Naive B cell (primary cell): ENCODE data around the gene LCK. TPM values are rescaled to one million over a fixed set of nuclear protein-coding genes. Genes with fewer than 3 reads are reported as not detected.

Experiments
- ATAC-seq, 2 donors: fragments of 150-1000 bp; cut with Tn5 transposase; 2 replicates each; pipeline ENCODE4 v1.10.0; 2021; ENCODE audit warnings: low read depth in 2 of 2, mild to moderate bottlenecking in 2 of 2, moderate library complexity in 2 of 2
- DNase-seq: peaks from one replicate; pipeline ENCODE4 v3.0.0; 2022
- H3K27ac Mint-ChIP-seq, 6 donors: one replicate each; pipeline ENCODE4 v1.8.0; 2020 to 2022; ENCODE audit warnings: mild to moderate bottlenecking in 6 of 6, mixed read lengths in 6 of 6, moderate library complexity in 5 of 6, inconsistent platforms in 2 of 6
- H3K27me3 Mint-ChIP-seq, 3 donors: one replicate each; pipeline ENCODE4 v1.8.0; 2021 to 2022; ENCODE audit warnings: mixed read lengths in 3 of 3, mild to moderate bottlenecking in 1 of 3
- H3K36me3 Mint-ChIP-seq, 2 donors: one replicate each; pipeline ENCODE4 v1.8.0; 2020 to 2022; ENCODE audit warnings: mixed read lengths in 2 of 2, inconsistent platforms in 1 of 2, mild to moderate bottlenecking in 1 of 2
- H3K4me1 Mint-ChIP-seq, 3 donors: one replicate each; pipeline ENCODE4 v1.8.0; 2020 to 2022; ENCODE audit warnings: mixed read lengths in 3 of 3, inconsistent platforms in 1 of 3, mild to moderate bottlenecking in 1 of 3, moderate library complexity in 1 of 3
- H3K4me3 Mint-ChIP-seq, 8 donors: one replicate each; pipeline ENCODE4 v1.8.0; 2020 to 2022; ENCODE audit warnings: mild to moderate bottlenecking in 8 of 8, mixed read lengths in 8 of 8, moderate library complexity in 8 of 8, inconsistent platforms in 2 of 8
- H3K9me3 Mint-ChIP-seq, 7 donors: one replicate each; pipeline ENCODE4 v1.8.0; 2020 to 2022; ENCODE audit warnings: mixed read lengths in 7 of 7, mild to moderate bottlenecking in 5 of 7, inconsistent platforms in 2 of 7, moderate library complexity in 1 of 7
- polyA plus RNA-seq, 6 donors: library from polyadenylated mRNA; unstranded; fragments of 300-500 nt; fragmentation: Illumina TruSeq; gene quantifications; one replicate each; pipeline ENCODE4 v1.2.3, GENCODE V29; 2021; ENCODE audit warnings: low read depth in 6 of 6

Gene LCK
- polyA plus RNA-seq, 6 donors from 2014 or later, result 57.7 to 124 (median 61.1) TPM

GRCh38 chr1:32223683-32224082 is 27.4 kb upstream of the LCK start:
- DNase-seq (no peak), ATAC-seq (no peak)
- H3K4me3 Mint-ChIP-seq, result peak overlapping the region; percentile 60 to 99 (median 98)
- H3K4me1 Mint-ChIP-seq, result peaks cover 34 to 55% (median 47%) of the 10 kb centered on the region in 3 donors
- no peaks in the 10 kb centered on the region for H3K9me3 Mint-ChIP-seq
- H3K27ac Mint-ChIP-seq, result peak overlapping the region; percentile 54 to 99 (median 85)
- peaks cover 4 to 12% of the 10 kb centered on the region in 2 donors for H3K36me3 Mint-ChIP-seq
- H3K27me3 Mint-ChIP-seq, result no peaks in the 10 kb centered on the region

GRCh38 chr1:32224285-32224684 is 26.8 kb upstream of the LCK start:
- Mint-ChIP-seq H3K36me3 (peaks cover 4 to 16% of the 10 kb centered on the region in 2 donors), H3K27ac (peak overlapping the region in 5 of 6 donors; percentile 66 to 97 (median 75)), H3K27me3 (no peaks in the 10 kb centered on the region), H3K4me1 (peaks cover 34 to 55% (median 47%) of the 10 kb centered on the region in 3 donors), H3K9me3 (no peaks in the 10 kb centered on the region), H3K4me3 (peak overlapping the region; percentile 60 to 99 (median 98))
- DNase-seq, result no peak
- ATAC-seq, result no peak

GRCh38 chr1:32228771-32229170 is 22.3 kb upstream of the LCK start:
- Mint-ChIP-seq H3K27ac (peak overlapping the region in 2 of 6 donors; percentile 23 to 78), H3K27me3 (no peaks in the 10 kb centered on the region), H3K4me3 (peak overlapping the region in 1 of 8 donors; percentile 18), H3K4me1 (peaks cover 12 to 18% (median 15%) of the 10 kb centered on the region in 3 donors), H3K9me3 (no peaks in the 10 kb centered on the region), H3K36me3 (peaks cover 4 to 26% of the 10 kb centered on the region in 2 donors)
- DNase-seq, result no peak
- ATAC-seq, result no peak

GRCh38 chr1:32231843-32232432 is 19.1 kb upstream of the LCK start:
- peak overlapping the region in 3 of 6 donors; percentile 16 to 52 (median 29) for H3K27ac Mint-ChIP-seq
- no peak for ATAC-seq
- H3K4me3 Mint-ChIP-seq, result peak overlapping the region in 1 of 8 donors; percentile 3
- no peak for DNase-seq
- no peaks in the 10 kb centered on the region for H3K27me3 Mint-ChIP-seq
- H3K9me3 Mint-ChIP-seq, result no peaks in the 10 kb centered on the region
- peaks cover 6 to 10% (median 8%) of the 10 kb centered on the region in 3 donors for H3K4me1 Mint-ChIP-seq
- peaks cover 0 to 26% of the 10 kb centered on the region in 2 donors for H3K36me3 Mint-ChIP-seq

GRCh38 chr1:32232558-32233304 is 18.3 kb upstream of the LCK start:
- ATAC-seq, result no peak
- peaks cover 0 to 23% of the 10 kb centered on the region in 2 donors for H3K36me3 Mint-ChIP-seq
- peak overlapping the region in 3 of 6 donors; percentile 8 to 52 (median 47) for H3K27ac Mint-ChIP-seq
- H3K27me3 Mint-ChIP-seq, result no peaks in the 10 kb centered on the region
- H3K4me3 Mint-ChIP-seq, result peak overlapping the region in 1 of 8 donors; percentile 3
- no peak for DNase-seq
- H3K4me1 Mint-ChIP-seq, result peaks cover 3 to 5% (median 4%) of the 10 kb centered on the region in 3 donors
- no peaks in the 10 kb centered on the region for H3K9me3 Mint-ChIP-seq

DNA sequence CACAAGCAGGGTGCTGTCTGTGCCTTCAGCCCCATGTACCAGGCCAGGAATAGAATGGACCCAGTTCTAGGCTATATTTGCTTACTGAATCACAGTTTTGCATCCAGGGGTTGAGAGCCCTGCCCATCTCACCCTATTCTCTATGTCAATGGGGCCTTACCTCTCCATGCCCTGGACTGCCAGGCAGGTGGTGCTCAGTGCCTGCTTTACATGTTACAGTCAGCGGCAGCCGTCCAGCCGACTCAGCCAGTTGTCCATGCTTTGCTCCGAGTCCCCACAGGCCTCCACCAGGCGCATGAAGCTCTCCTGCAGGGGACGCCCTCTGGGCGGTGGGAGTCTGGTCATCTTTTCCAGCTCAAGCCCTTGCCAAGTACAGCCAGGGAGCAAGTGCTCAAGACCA is 16.3 kb upstream of the LCK start:
- H3K36me3 Mint-ChIP-seq, result peaks cover 0 to 10% of the 10 kb centered on the region in 2 donors
- ATAC-seq (no peak), DNase-seq (no peak)
- no peaks in the 10 kb centered on the region for H3K9me3 Mint-ChIP-seq
- peak overlapping the region in 1 of 8 donors; percentile 52 for H3K4me3 Mint-ChIP-seq
- peak overlapping the region in 2 of 6 donors; percentile 54 to 59 for H3K27ac Mint-ChIP-seq
- no peaks in the 10 kb centered on the region for H3K27me3 Mint-ChIP-seq
- peaks cover 0 to 4% (median 0%) of the 10 kb centered on the region in 3 donors for H3K4me1 Mint-ChIP-seq

GRCh38 chr1:32239337-32239736 is 11.7 kb upstream of the LCK start:
- Mint-ChIP-seq H3K4me3 (peak overlapping the region; percentile 56 to 95 (median 91)), H3K27me3 (no peaks in the 10 kb centered on the region), H3K4me1 (peaks cover 14 to 27% (median 19%) of the 10 kb centered on the region in 3 donors), H3K36me3 (no peaks in the 10 kb centered on the region), H3K27ac (peak overlapping the region in 1 of 6 donors; percentile 66), H3K9me3 (no peaks in the 10 kb centered on the region)
- no peak for ATAC-seq
- no peak for DNase-seq

DNA sequence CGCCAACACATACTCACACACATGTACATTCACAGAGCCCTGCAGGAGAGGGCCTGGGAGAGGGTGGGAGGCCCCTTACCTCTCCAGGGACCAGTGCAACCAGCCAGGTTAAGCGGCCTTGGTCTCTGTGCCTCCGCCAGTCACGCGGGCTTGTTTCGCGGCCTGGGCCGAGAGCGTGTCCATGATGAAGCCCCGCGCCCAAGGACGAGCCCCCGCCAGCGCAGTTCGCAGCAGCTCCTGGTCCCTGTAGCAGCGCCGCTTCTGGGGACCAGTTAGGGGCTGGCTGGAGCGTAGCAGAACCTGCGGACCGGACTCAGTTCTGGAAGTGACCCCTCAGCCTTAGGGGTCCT is 11.3 kb upstream of the LCK start:
- Mint-ChIP-seq H3K9me3 (no peaks in the 10 kb centered on the region), H3K27me3 (no peaks in the 10 kb centered on the region), H3K36me3 (no peaks in the 10 kb centered on the region), H3K4me1 (peaks cover 14 to 27% (median 19%) of the 10 kb centered on the region in 3 donors), H3K4me3 (peak overlapping the region; percentile 54 to 95 (median 92)), H3K27ac (peak overlapping the region in 3 of 6 donors; percentile 32 to 89 (median 44))
- ATAC-seq (no peak), DNase-seq (no peak)

GRCh38 chr1:32240140-32240951 is 10.7 kb upstream of the LCK start:
- Mint-ChIP-seq H3K27me3 (no peaks in the 10 kb centered on the region), H3K4me1 (peaks cover 14 to 27% (median 20%) of the 10 kb centered on the region in 3 donors), H3K36me3 (no peaks in the 10 kb centered on the region), H3K27ac (peak overlapping the region in 5 of 6 donors; percentile 44 to 89 (median 81)), H3K9me3 (no peaks in the 10 kb centered on the region), H3K4me3 (peak overlapping the region; percentile 89 to 95 (median 93))
- DNase-seq, result peak; percentile 42
- ATAC-seq, result peak; percentile 73 to 78

DNA sequence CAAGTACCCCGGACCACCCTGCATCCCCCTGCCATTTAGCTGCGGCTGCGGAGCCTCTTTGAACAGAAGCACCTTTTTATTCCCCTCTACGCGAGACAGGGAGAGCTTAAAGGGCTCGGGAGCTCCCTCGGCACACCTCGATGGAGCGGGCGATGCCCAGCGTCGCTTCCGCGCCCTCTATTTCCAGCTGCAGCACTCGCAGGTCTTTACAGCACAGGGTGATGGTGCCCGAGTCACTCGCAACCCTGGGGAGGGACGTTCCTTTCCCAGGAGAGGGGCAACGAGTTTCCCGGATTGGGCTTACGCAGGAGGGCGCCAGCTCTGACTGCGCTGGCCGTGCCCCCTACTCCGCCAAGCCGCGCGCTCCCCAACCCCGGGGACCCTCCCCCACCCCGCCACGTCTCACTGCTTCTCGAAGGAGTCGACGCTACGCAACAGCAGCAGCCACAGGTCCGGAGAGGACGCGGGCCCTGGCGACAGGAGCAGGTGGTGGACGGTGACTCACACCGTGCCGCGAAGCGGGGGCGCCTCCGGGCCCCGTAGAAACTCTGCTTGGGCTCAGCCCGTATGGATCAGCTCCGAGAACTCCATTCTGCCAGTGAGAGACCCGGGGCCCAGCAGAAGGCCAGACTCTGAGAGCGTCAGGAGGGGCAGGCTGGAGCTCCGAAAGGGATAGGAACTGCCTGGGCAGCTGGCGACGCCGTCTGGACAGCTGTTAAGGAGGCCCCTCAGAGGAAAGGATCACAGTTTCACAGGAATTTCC is 9.9 kb upstream of the LCK start:
- ATAC-seq, result peak; percentile 68 to 71
- no peaks in the 10 kb centered on the region for H3K9me3 Mint-ChIP-seq
- no peaks in the 10 kb centered on the region for H3K36me3 Mint-ChIP-seq

DNA sequence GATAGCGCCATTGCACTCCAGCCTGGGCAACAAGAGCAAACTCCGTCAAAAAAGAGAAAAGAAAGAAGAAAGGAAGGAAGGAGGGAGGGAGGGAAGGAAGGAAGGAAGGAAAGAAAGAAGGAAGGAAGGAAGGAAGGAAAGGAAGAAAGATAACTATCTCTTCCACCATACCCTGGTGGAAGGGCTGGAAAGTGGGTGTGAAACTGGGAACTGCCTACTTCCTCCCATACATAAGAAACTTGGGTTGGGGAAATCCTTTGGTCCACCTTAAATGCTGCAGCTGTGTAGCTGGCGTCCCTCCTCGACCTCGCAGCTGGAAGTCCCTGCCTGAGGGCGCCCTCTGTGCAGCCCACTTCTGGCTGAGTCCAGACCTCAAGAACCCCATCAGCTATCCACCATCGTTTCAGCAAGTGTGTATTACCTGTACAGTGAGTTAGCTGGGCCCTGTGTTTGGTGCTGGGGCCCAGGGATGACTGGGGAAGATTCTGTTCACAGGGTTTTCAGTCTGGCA is 8.7 kb upstream of the LCK start:
- peak overlapping the region in 7 of 8 donors; percentile 26 to 95 (median 92) for H3K4me3 Mint-ChIP-seq
- DNase-seq, result no peak
- H3K27ac Mint-ChIP-seq, result peak overlapping the region in 2 of 6 donors; percentile 47 to 79
- no peaks in the 10 kb centered on the region for H3K36me3 Mint-ChIP-seq
- H3K9me3 Mint-ChIP-seq, result no peaks in the 10 kb centered on the region
- H3K27me3 Mint-ChIP-seq, result no peaks in the 10 kb centered on the region
- ATAC-seq, result no peak
- peaks cover 27 to 47% (median 40%) of the 10 kb centered on the region in 3 donors for H3K4me1 Mint-ChIP-seq

More for the DNA sequence above, 9.9 kb upstream of the LCK start:
- peak overlapping the region; percentile 89 to 95 (median 93) for H3K4me3 Mint-ChIP-seq
- H3K4me1 Mint-ChIP-seq, result peaks cover 16 to 35% (median 28%) of the 10 kb centered on the region in 3 donors
- DNase-seq, result no peak
- H3K27ac Mint-ChIP-seq, result peak overlapping the region in 5 of 6 donors; percentile 44 to 90 (median 87)
- H3K27me3 Mint-ChIP-seq, result no peaks in the 10 kb centered on the region

DNA sequence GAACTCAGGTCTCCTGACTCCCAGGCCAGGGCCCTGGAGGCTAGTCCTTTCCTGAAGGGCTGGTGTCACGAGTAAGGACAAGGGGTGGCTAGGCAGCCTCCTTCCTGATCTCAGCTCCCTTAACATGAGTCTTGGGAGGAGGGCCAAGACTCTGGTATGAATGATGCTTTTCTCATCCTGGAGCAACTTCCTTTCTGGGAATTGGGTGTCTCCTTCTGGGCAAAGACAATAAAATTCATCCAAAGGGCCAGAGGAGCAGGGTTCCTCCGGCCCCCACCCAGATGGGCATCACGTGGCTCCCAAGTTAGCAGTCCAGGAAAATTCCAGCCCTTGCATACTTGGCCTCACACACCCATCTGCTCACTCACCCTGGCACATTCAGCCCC is 4.2 kb upstream of the LCK start, which contains the start of gene FAM167B:
TSS of gene FAM167B (plus strand) at position 335 of the 386 bp plus-strand sequence. CDS start 200 bp downstream, outside the sequence.
- Mint-ChIP-seq H3K9me3 (no peaks in the 10 kb centered on the region), H3K36me3 (no peaks in the 10 kb centered on the region)

More for the DNA sequence above, 4.2 kb upstream of the LCK start, which contains the start of gene FAM167B:
- Mint-ChIP-seq H3K4me1 (peaks cover 54 to 73% (median 72%) of the 10 kb centered on the region in 3 donors), H3K4me3 (peak within 1 kb of the TSS; percentile 40 to 93 (median 80)), H3K27ac (peak within 1 kb of the TSS; percentile 62 to 98 (median 85)), H3K27me3 (no peaks in the 10 kb centered on the region)
- ATAC-seq (no peak), DNase-seq (no peak)
